Neural progenitor cell (in vitro differentiated cells): ENCODE results near the gene PYM1. TPM values are rescaled to one million over a fixed set of nuclear protein-coding genes. Genes with fewer than 3 reads are reported as not detected.

ENCODE experiments used
- DNase-seq: peaks from one replicate; pipeline ENCODE4 v3.0.0-alpha.2; 2016; ENCODE audit warnings: low spot score
- H2AFZ ChIP-seq: fragments of 200-600 bp; sonication (generic); replicated peaks from 2 replicates; pipeline ENCODE4 v1.6.1; 2016; ENCODE audit warnings: antibody characterized with exemption
- H3F3A ChIP-seq: fragments of 200-600 bp; sonication (generic); 2 replicates; pipeline ENCODE4 v1.6.1; 2016; ENCODE audit warnings: antibody characterized with exemption, low read depth
- H3K27ac ChIP-seq: fragments of 200-600 bp; sonication (generic); 2 replicates; pipeline ENCODE4 v1.5.1; 2016; ENCODE audit warnings: mild to moderate bottlenecking
- H3K27me3 ChIP-seq: fragments of 200-600 bp; sonication (generic); 2 replicates; pipeline ENCODE4 v1.6.1; 2016; ENCODE audit warnings: mild to moderate bottlenecking, moderate library complexity
- H3K36me3 ChIP-seq: fragments of 200-600 bp; sonication (generic); 2 replicates; pipeline ENCODE4 v1.5.1; 2016
- H3K4me1 ChIP-seq: fragments of 200-600 bp; sonication (generic); 2 replicates; pipeline ENCODE4 v1.6.1; 2016; ENCODE audit warnings: mixed run types
- H3K4me2 ChIP-seq: fragments of 200-600 bp; sonication (generic); 2 replicates; pipeline ENCODE4 v1.6.1; 2016
- H3K4me3 ChIP-seq: fragments of 200-600 bp; sonication (generic); 2 replicates; pipeline ENCODE4 v1.5.1; 2016
- H3K79me2 ChIP-seq: fragments of 200-600 bp; sonication (generic); 2 replicates; pipeline ENCODE4 v1.6.1; 2016; ENCODE audit warnings: low read depth
- H3K9ac ChIP-seq: fragments of 200-600 bp; sonication (generic); 2 replicates; pipeline ENCODE4 v1.6.1; 2016
- H3K9me3 ChIP-seq: fragments of 200-600 bp; sonication (generic); 2 replicates; pipeline ENCODE4 v1.5.1; 2016; ENCODE audit warnings: low read depth
- H4K20me1 ChIP-seq: fragments of 200-600 bp; sonication (generic); 2 replicates; pipeline ENCODE4 v1.6.1; 2016; ENCODE audit warnings: low read depth
- H3K27ac Mint-ChIP-seq: 3 replicates; pipeline ENCODE4 v1.8.0; 2021; ENCODE audit warnings: mixed read lengths
- H3K27me3 Mint-ChIP-seq: 2 replicates; pipeline ENCODE4 v1.8.0; 2022; ENCODE audit warnings: low read depth, mild to moderate bottlenecking, inconsistent platforms, moderate library complexity, mixed read lengths; ENCODE audit not compliant: insufficient read depth
- H3K36me3 Mint-ChIP-seq: 3 replicates; pipeline ENCODE4 v1.8.0; 2021; ENCODE audit warnings: mixed read lengths
- H3K4me1 Mint-ChIP-seq: 3 replicates; pipeline ENCODE4 v1.8.0; 2021; ENCODE audit warnings: mixed read lengths
- H3K4me3 Mint-ChIP-seq: 3 replicates; pipeline ENCODE4 v1.8.0; 2021; ENCODE audit warnings: mild to moderate bottlenecking, moderate library complexity, mixed read lengths
- H3K9me3 Mint-ChIP-seq: 3 replicates; pipeline ENCODE4 v1.8.0; 2020; ENCODE audit warnings: mixed read lengths
- CTCF ChIP-seq: fragments of 200-600 bp; sonication (generic); IDR thresholded peaks from 2 replicates; pipeline ENCODE4 v1.5.1; 2017; ENCODE audit warnings: antibody characterized with exemption, mild to moderate bottlenecking
- EZH2 ChIP-seq: fragments of 200-600 bp; sonication (generic); IDR thresholded peaks from 2 replicates; pipeline ENCODE4 v1.6.1; 2017; ENCODE audit warnings: antibody characterized with exemption, mild to moderate bottlenecking, moderate library complexity
- EZH2phosphoT487 ChIP-seq: fragments of 200-600 bp; sonication (generic); IDR thresholded peaks from 2 replicates; pipeline ENCODE4 v1.6.1; 2017; ENCODE audit warnings: antibody characterized with exemption
- total RNA-seq: library from RNA; depleted of rRNA; stranded (reverse); fragments of >200 nt; gene quantifications from 2 replicates; pipeline ENCODE4 v1.2.3, GENCODE V29; 2015; ENCODE audit warnings: low replicate concordance

PYM1 gene
- total RNA-seq: 44.6 and 72.5 TPM in 2 replicates

- peaks cover 6% of the 10 kb centered on the region for H3K36me3 ChIP-seq
- H3K4me1 ChIP-seq: peaks cover 9% of the 10 kb centered on the region
- Mint-ChIP-seq H3K27me3 (peaks cover 15% of the 10 kb centered on the region), H3K36me3 (peaks cover 4% of the 10 kb centered on the region), H3K4me1 (peaks cover 41% of the 10 kb centered on the region), H3K27ac (peak within 1 kb of the TSS; percentile 95), H3K9me3 (no peaks in the 10 kb centered on the region), H3K4me3 (peak within 1 kb of the TSS; percentile 99)
- peaks cover 65% of the 10 kb centered on the region for H3F3A ChIP-seq
- H4K20me1 ChIP-seq: peaks cover 37% of the 10 kb centered on the region
- H3K4me2 ChIP-seq: peak within 1 kb of the TSS; percentile 97
- peaks cover 51% of the 10 kb centered on the region for H3K79me2 ChIP-seq
- DNase-seq: peak; percentile 92
- no peaks in the 10 kb centered on the region for H3K9me3 ChIP-seq
- TF ChIP-seq EZH2 (no peak), EZH2phosphoT487 (no peak), CTCF (no peak)
- peak within 1 kb of the TSS; percentile 86 for H3K9ac ChIP-seq
- H2AFZ ChIP-seq: peak within 1 kb of the TSS; percentile 86
- H3K27me3 ChIP-seq: peaks cover 18% of the 10 kb centered on the region
- peak within 1 kb of the TSS; percentile 94 for H3K4me3 ChIP-seq
- H3K27ac ChIP-seq: peak within 1 kb of the TSS; percentile 93
Observed at GRCh38 chr12:55927588-55928502, at the start of gene PYM1. Gene PYM1 (minus strand): TSS chr12:55927894. CDS start chr12:55927761, 133 bp downstream.

DNA sequence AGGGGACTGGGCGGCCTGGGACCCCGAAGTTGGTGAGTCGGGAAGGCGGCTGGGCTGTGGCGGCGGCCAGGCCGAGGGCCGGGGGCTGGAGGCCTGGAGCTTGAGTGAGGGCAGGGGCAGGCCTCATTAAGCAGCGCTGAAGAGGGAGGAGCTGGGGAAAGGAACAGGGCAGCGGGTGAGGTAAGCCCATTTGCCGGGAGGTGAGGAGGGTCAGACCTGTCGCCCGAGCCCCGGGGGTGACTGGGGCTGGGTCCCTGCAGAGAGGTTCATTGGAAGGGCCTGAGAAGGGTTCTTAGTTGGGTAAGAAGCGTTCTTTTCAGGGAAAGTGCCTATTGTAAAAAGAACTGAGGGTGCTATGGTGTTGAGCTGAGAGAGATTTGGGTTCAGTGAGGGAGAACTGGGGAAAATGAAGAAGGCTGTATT lies 46.6 kb upstream of the PYM1 start:
- Histone ChIP-seq H3K36me3 (no peaks in the 10 kb centered on the region), H3K9me3 (no peaks in the 10 kb centered on the region), H3K4me2 (peak overlapping the region; percentile 86), H4K20me1 (peaks cover 16% of the 10 kb centered on the region), H2AFZ (peak overlapping the region; percentile 31), H3K4me1 (peaks cover 6% of the 10 kb centered on the region), H3K79me2 (peaks cover 52% of the 10 kb centered on the region), H3K27me3 (no peaks in the 10 kb centered on the region), H3K27ac (peak overlapping the region; percentile 74), H3K9ac (peak overlapping the region; percentile 80), H3F3A (peaks cover 32% of the 10 kb centered on the region), H3K4me3 (peak overlapping the region; percentile 86)
- no peaks in the 10 kb centered on the region for H3K9me3 Mint-ChIP-seq
- H3K27me3 Mint-ChIP-seq: no peaks in the 10 kb centered on the region
- no peak for DNase-seq
- TF ChIP-seq CTCF (no peak), EZH2phosphoT487 (no peak), EZH2 (no peak)
- peaks cover 25% of the 10 kb centered on the region for H3K36me3 Mint-ChIP-seq
- H3K27ac Mint-ChIP-seq: no peak overlapping the region
- peaks cover 17% of the 10 kb centered on the region for H3K4me1 Mint-ChIP-seq
- no peak overlapping the region for H3K4me3 Mint-ChIP-seq

DNA sequence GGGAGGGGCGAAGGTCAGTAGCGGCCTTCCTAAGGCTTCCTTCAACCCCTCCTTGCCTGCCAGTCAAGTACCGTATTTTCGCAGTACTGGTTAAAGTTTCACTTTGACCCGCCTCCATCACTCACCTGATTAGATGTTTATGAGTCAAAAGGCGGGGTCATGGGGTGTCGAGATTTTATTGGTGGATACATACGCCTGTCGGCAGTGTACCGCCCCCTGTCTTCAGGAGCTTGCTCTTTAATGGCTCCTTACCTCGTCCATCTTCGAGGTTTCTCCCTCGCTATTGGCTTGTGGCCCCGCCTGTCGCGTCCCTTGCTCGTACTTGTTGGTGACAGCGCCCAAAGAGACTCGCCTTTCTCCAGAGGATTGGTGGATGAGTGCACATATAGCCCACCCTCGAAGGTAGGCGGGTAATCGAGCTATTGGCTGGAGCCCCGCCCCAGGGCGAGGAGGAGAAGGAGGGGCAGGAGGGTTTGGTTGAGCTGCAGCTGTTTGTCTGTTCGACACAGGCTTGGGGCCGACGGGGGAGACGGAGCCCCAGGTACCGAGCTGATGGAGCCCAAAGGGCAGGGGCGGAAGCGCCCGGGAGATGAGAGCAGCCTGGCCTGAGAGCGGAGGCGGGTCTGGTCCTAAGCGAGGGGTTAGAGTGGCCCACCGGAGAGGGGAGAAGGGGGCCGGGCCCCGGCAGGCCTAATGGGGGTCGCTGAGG lies 46.1 kb upstream of the PYM1 start, which contains the start of gene RAB5B:
TSS of gene RAB5B (plus strand) at position 480 of the 709 bp plus-strand sequence. CDS start 12,883 bp downstream, outside the sequence.
- Histone ChIP-seq H4K20me1 (peaks cover 10% of the 10 kb centered on the region), H2AFZ (peak within 1 kb of the TSS; percentile 31), H3K4me1 (peaks cover 6% of the 10 kb centered on the region), H3K36me3 (no peaks in the 10 kb centered on the region), H3K9me3 (no peaks in the 10 kb centered on the region), H3K4me2 (peak within 1 kb of the TSS; percentile 86), H3F3A (peaks cover 32% of the 10 kb centered on the region), H3K27ac (peak within 1 kb of the TSS; percentile 74), H3K9ac (peak within 1 kb of the TSS; percentile 80), H3K4me3 (peak within 1 kb of the TSS; percentile 86), H3K79me2 (peaks cover 50% of the 10 kb centered on the region), H3K27me3 (no peaks in the 10 kb centered on the region)
- DNase-seq: peak; percentile 100
- Mint-ChIP-seq H3K36me3 (peaks cover 22% of the 10 kb centered on the region), H3K27me3 (no peaks in the 10 kb centered on the region), H3K4me1 (peaks cover 17% of the 10 kb centered on the region), H3K4me3 (no peak within 1 kb of the TSS), H3K9me3 (no peaks in the 10 kb centered on the region), H3K27ac (no peak within 1 kb of the TSS)
- TF ChIP-seq EZH2 (no peak), EZH2phosphoT487 (no peak), CTCF (no peak)
